Astrocyte (in vitro differentiated cells and primary cell): ENCODE measurements around the gene CCL19. TPM values are rescaled to one million over a fixed set of nuclear protein-coding genes. Genes with fewer than 3 reads are reported as not detected.

Experiments
- DNase-seq: peaks from one replicate; pipeline ENCODE4 v3.0.0-alpha.2; 2010; ENCODE audit warnings: low read depth
- FAIRE-seq: peaks from 2 replicates; lab custom pipeline; 2011; peaks lifted over from hg19 to GRCh38; lab: Jason Lieb, UNC
- H2AFZ ChIP-seq: 2 replicates; pipeline ENCODE4 v1.6.0; 2012; ENCODE audit warnings: low read depth, low read length, inconsistent platforms
- H3K27ac ChIP-seq: 2 replicates; pipeline ENCODE4 v1.5.1; 2011; ENCODE audit warnings: low read depth, low read length, inconsistent platforms
- H3K27me3 ChIP-seq: 2 replicates; pipeline ENCODE4 v1.6.0; 2011; ENCODE audit warnings: low read length, inconsistent platforms; ENCODE audit not compliant: insufficient read depth
- H3K36me3 ChIP-seq: 2 replicates; pipeline ENCODE4 v1.5.1; 2011; ENCODE audit warnings: low read length, inconsistent platforms; ENCODE audit not compliant: insufficient read depth
- H3K4me1 ChIP-seq: 2 replicates; pipeline ENCODE4 v1.5.1; 2011; ENCODE audit warnings: low read length, inconsistent platforms; ENCODE audit not compliant: insufficient read depth
- H3K4me2 ChIP-seq: 2 replicates; pipeline ENCODE4 v1.6.0; 2012; ENCODE audit warnings: low read length, inconsistent platforms
- H3K4me3 ChIP-seq: 2 replicates; pipeline ENCODE4 v1.5.1; 2011; ENCODE audit warnings: low read depth, mild to moderate bottlenecking, low read length, inconsistent platforms; ENCODE audit not compliant: insufficient read depth
- H3K79me2 ChIP-seq: 2 replicates; pipeline ENCODE4 v1.6.0; 2012; ENCODE audit warnings: mild to moderate bottlenecking, low read length, inconsistent platforms; ENCODE audit not compliant: insufficient read depth
- H3K9ac ChIP-seq: 2 replicates; pipeline ENCODE4 v1.6.0; 2012; ENCODE audit warnings: mild to moderate bottlenecking, low read length, inconsistent platforms
- H3K9me3 ChIP-seq: 2 replicates; pipeline ENCODE4 v1.5.1; 2012; ENCODE audit warnings: low read depth, mild to moderate bottlenecking, low read length, inconsistent platforms; ENCODE audit not compliant: insufficient read depth
- H4K20me1 ChIP-seq: 2 replicates; pipeline ENCODE4 v1.6.0; 2012; ENCODE audit warnings: low read length, inconsistent platforms; ENCODE audit not compliant: insufficient read depth
- H3K27ac Mint-ChIP-seq: one replicate; pipeline ENCODE4 v1.8.0; 2021; ENCODE audit warnings: mild to moderate bottlenecking, mixed read lengths; ENCODE audit not compliant: unreplicated experiment
- H3K27me3 Mint-ChIP-seq: one replicate; pipeline ENCODE4 v1.8.0; 2021; ENCODE audit warnings: low read depth, mixed read lengths; ENCODE audit not compliant: unreplicated experiment
- H3K36me3 Mint-ChIP-seq: one replicate; pipeline ENCODE4 v1.8.0; 2021; ENCODE audit warnings: low read depth, mixed read lengths; ENCODE audit not compliant: unreplicated experiment
- H3K4me1 Mint-ChIP-seq: one replicate; pipeline ENCODE4 v1.8.0; 2021; ENCODE audit warnings: low read depth, mixed read lengths; ENCODE audit not compliant: unreplicated experiment
- H3K4me3 Mint-ChIP-seq: one replicate; pipeline ENCODE4 v1.8.0; 2021; ENCODE audit warnings: mild to moderate bottlenecking, moderate library complexity, mixed read lengths; ENCODE audit not compliant: unreplicated experiment
- H3K9me3 Mint-ChIP-seq: one replicate; pipeline ENCODE4 v1.8.0; 2021; ENCODE audit warnings: mild to moderate bottlenecking, mixed read lengths; ENCODE audit not compliant: unreplicated experiment
- EZH2 ChIP-seq: IDR thresholded peaks from 2 replicates; pipeline ENCODE4 v1.6.1; 2012; ENCODE audit warnings: mild to moderate bottlenecking, low read length, inconsistent platforms; ENCODE audit not compliant: insufficient read depth
- total RNA-seq: library from RNA; stranded (reverse); gene quantifications from 2 replicates; pipeline ENCODE4 v1.2.1, GENCODE V29; 2021
- TF ChIP-seq, protein P1 (sequence below): IDR thresholded peaks from 2 replicates; pipeline ENCODE4 v1.5.1; 2011; ENCODE audit warnings: low read depth, mild to moderate bottlenecking, inconsistent platforms, low read length, moderate library complexity; ENCODE audit not compliant: insufficient read depth

Gene CCL19
- total RNA-seq, 1 donor from 2014 or later = not detected

DNA sequence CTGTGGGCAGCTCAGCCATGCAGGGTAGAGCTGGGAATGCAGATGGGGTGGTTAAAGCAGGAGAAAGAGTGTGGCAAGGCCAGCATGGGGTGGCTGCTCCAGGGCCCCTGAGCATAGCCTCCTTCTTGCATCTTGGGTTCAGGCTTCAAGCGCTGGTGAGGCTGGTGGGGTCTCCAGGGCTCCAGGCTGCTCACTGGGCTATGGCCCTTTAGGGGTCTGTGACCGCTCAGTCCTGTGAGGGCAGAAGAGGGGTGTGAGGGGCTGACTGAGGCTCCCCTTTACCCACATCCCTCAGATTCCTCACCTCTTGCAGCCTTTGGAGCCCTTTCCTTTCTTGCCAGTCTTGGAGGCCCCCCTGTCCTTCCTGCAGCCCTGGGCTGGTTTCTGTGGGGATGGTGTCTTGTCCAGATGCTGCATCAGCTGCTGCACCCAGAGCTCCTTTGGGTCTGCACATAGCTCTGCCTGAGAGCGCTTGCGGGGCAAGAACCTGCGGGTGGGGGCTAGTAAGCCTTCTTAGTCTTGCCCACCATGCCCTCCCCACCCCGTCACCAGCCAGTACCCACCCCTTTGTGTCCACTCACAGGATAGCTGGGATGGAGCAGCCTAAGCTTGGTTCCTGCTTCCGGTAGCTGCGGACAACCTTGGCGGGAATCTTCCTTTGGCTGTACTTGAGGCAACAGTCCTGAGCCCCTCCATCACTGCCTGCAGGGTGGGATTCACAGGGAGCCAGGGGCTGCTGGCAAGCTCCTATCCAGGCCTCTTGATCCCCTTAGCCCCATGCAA is 18.3 kb upstream of the CCL19 start:
- peaks cover 2% of the 10 kb centered on the region for H3K27me3 ChIP-seq
- H3K4me2 ChIP-seq = no peak overlapping the region
- DNase-seq (no peak), FAIRE-seq (no peak)
- H4K20me1 ChIP-seq = no peaks in the 10 kb centered on the region
- H2AFZ ChIP-seq = no peak overlapping the region
- H3K27me3 Mint-ChIP-seq = peaks cover 21% of the 10 kb centered on the region
- no peaks in the 10 kb centered on the region for H3K36me3 ChIP-seq
- H3K9me3 Mint-ChIP-seq = no peaks in the 10 kb centered on the region
- no peak for TF ChIP-seq EZH2
- TF ChIP-seq, protein P1, sequence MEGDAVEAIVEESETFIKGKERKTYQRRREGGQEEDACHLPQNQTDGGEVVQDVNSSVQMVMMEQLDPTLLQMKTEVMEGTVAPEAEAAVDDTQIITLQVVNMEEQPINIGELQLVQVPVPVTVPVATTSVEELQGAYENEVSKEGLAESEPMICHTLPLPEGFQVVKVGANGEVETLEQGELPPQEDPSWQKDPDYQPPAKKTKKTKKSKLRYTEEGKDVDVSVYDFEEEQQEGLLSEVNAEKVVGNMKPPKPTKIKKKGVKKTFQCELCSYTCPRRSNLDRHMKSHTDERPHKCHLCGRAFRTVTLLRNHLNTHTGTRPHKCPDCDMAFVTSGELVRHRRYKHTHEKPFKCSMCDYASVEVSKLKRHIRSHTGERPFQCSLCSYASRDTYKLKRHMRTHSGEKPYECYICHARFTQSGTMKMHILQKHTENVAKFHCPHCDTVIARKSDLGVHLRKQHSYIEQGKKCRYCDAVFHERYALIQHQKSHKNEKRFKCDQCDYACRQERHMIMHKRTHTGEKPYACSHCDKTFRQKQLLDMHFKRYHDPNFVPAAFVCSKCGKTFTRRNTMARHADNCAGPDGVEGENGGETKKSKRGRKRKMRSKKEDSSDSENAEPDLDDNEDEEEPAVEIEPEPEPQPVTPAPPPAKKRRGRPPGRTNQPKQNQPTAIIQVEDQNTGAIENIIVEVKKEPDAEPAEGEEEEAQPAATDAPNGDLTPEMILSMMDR = no peak
- no peak overlapping the region for H3K4me3 ChIP-seq
- H3K36me3 Mint-ChIP-seq = no peaks in the 10 kb centered on the region
- H3K79me2 ChIP-seq = no peaks in the 10 kb centered on the region
- H3K4me1 Mint-ChIP-seq = peaks cover 2% of the 10 kb centered on the region
- no peak overlapping the region for H3K4me3 Mint-ChIP-seq
- no peak overlapping the region for H3K27ac Mint-ChIP-seq
- no peak overlapping the region for H3K27ac ChIP-seq
- no peaks in the 10 kb centered on the region for H3K4me1 ChIP-seq
- H3K9me3 ChIP-seq = no peaks in the 10 kb centered on the region
- H3K9ac ChIP-seq = no peak overlapping the region

DNA sequence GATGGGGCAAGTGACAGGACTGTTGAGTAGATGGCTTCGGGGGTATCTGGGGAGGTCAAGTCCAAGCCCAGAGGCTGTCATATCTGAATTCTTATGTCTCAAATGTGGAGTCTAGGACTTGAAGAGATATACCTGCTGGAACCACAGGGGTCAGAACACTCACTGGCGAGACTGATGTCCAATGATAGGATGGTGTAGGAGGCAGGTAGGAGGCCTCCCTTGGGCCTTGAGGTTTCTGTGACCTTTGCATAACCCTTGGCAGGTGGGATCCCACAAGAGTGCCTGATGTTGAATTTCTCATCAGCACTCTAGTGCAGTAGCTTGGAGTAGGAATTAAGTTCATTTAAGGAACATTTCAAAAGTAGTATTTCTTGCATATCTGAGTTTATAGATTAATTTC is 16.1 kb upstream of the CCL19 start:
- no peak overlapping the region for H2AFZ ChIP-seq
- H3K27me3 Mint-ChIP-seq = peaks cover 20% of the 10 kb centered on the region
- no peaks in the 10 kb centered on the region for H3K9me3 Mint-ChIP-seq
- no peak overlapping the region for H3K4me3 ChIP-seq
- H3K9ac ChIP-seq = no peak overlapping the region
- no peak overlapping the region for H3K27ac Mint-ChIP-seq
- H3K79me2 ChIP-seq = no peaks in the 10 kb centered on the region
- no peaks in the 10 kb centered on the region for H4K20me1 ChIP-seq
- H3K4me3 Mint-ChIP-seq = no peak overlapping the region
- DNase-seq (no peak), FAIRE-seq (no peak)
- TF ChIP-seq EZH2 = no peak
- TF ChIP-seq, protein P1 = no peak
- H3K27me3 ChIP-seq = no peaks in the 10 kb centered on the region
- no peaks in the 10 kb centered on the region for H3K4me1 ChIP-seq
- no peaks in the 10 kb centered on the region for H3K36me3 ChIP-seq
- no peaks in the 10 kb centered on the region for H3K9me3 ChIP-seq
- no peak overlapping the region for H3K27ac ChIP-seq
- H3K36me3 Mint-ChIP-seq = no peaks in the 10 kb centered on the region
- H3K4me1 Mint-ChIP-seq = peaks cover 2% of the 10 kb centered on the region
- no peak overlapping the region for H3K4me2 ChIP-seq
